Measurements from ENCODE around the gene NPTX1. TPM values are rescaled to one million over a fixed set of nuclear protein-coding genes. Genes with fewer than 3 reads are reported as not detected.

NPTX1 gene
- total RNA-seq, 2 experiments from 2014 or later, result 8.8 to 10.0 TPM

Other genes starting within 250 kb of the NPTX1 start
- gene RNF213, start 215.8 kb downstream of the NPTX1 start, total RNA-seq, result 100 to 1,000 TPM; 787 to 849 TPM
- gene ENDOV, start 61.4 kb downstream of the NPTX1 start, total RNA-seq, result 10 to 100 TPM; 14.2 to 16.2 TPM
- 10 to 100 TPM; 88.9 to 91.8 TPM for gene RPTOR, start 68.2 kb upstream of the NPTX1 start, total RNA-seq

Data from activated CD4-positive, alpha-beta memory T cell treated with anti-CD3 and anti-CD28 coated beads, Interleukin-2, amount 10 ng/mL, durations not matched to agents 7 days and 5 days (primary cell).